IPS-20b (cell line): Measurements from ENCODE around the gene RXRA.

Experiments
- H3K27ac ChIP-seq: one replicate; pipeline ENCODE4 v1.5.1; 2013; ENCODE audit warnings: low read length
- H3K27me3 ChIP-seq: 2 replicates; pipeline ENCODE4 v1.6.1; 2013; ENCODE audit warnings: mild to moderate bottlenecking, low read length, inconsistent platforms; ENCODE audit not compliant: insufficient read depth
- H3K36me3 ChIP-seq: 2 replicates; pipeline ENCODE4 v1.6.1; 2013; ENCODE audit warnings: low read depth, mild to moderate bottlenecking, inconsistent platforms, low read length, moderate library complexity; ENCODE audit not compliant: insufficient read depth
- H3K4me1 ChIP-seq: 2 replicates; pipeline ENCODE4 v1.6.1; 2013; ENCODE audit warnings: mild to moderate bottlenecking, control low read depth, inconsistent platforms, low read length, moderate library complexity; ENCODE audit not compliant: insufficient read depth
- H3K4me3 ChIP-seq: 2 replicates; pipeline ENCODE4 v1.5.1; 2013; ENCODE audit warnings: mild to moderate bottlenecking, low read length, inconsistent platforms
- H3K9ac ChIP-seq: 2 replicates; pipeline ENCODE4 v1.6.1; 2013; ENCODE audit warnings: low read depth, mild to moderate bottlenecking, inconsistent platforms, low read length, moderate library complexity
- H3K9me3 ChIP-seq: 2 replicates; pipeline ENCODE4 v1.6.1; 2013; ENCODE audit warnings: mild to moderate bottlenecking, low read depth, low read length, inconsistent platforms; ENCODE audit not compliant: insufficient read depth

The RXRA gene

DNA sequence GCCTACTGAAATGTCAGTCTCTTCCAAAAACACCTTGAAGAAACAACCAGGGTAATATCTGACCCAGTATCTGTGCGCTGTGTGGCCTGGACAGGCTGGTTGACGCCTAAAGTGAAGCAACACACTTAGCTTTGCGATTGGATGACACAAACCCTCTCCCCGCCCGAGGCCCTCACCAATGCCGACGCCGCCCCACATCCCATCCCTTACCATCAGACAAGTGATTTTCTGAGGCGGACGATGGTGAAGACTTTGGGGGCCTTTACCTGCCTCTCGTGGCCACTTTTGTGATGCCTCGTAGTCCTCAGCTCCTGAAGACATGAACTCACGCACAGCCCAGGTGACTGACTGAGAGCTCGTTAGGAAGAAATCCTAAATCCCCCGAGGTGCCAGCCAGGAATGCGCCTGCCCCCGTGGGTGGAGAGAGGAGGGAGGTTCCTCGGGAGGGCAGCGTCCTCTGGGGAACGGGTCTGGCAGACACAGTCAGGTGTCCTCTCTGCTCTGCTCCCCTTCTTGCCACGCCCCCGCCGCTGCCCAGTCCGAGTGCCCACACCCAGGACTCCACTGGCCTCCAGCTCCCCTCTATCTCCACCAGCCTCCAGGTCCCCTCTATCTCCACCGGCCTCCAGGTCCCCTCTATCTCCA is 31.0 kb upstream of the RXRA start:
- no peaks in the 10 kb centered on the region; the same call in 1 of the 2 replicates for H3K4me1 ChIP-seq
- no peaks in the 10 kb centered on the region for H3K9me3 ChIP-seq
- H3K4me3 ChIP-seq: no peak overlapping the region
- no peak overlapping the region for H3K27ac ChIP-seq
- H3K9ac ChIP-seq: no peak overlapping the region
- no peaks in the 10 kb centered on the region for H3K27me3 ChIP-seq
- no peaks in the 10 kb centered on the region for H3K36me3 ChIP-seq

DNA sequence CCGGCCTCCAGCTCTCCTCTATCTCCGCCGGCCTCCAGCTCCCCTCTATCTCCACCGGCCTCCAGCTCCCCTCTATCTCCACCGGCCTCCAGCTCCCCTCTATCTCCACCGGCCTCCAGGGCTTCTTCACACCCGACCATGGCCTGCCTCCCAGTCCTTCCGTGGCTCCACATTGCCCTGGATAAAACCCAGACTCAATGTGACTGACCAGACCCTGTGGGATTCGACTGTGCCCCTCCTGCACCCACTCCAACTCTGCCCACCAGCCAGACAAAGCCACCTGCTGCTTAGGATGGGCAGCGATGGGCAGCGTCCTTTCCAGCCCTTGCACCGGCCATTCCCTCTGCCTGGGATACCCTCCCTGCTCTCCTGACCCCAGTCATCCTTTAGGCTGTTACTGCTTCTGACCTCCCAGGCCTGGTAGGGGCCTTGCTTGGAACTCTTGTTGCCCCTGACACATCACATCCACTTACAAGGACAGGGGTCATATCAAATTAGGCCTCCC is 30.5 kb upstream of the RXRA start:
- Histone ChIP-seq H3K4me1 (no peaks in the 10 kb centered on the region; the same call in 1 of the 2 replicates), H3K36me3 (no peaks in the 10 kb centered on the region), H3K27me3 (no peaks in the 10 kb centered on the region)

DNA sequence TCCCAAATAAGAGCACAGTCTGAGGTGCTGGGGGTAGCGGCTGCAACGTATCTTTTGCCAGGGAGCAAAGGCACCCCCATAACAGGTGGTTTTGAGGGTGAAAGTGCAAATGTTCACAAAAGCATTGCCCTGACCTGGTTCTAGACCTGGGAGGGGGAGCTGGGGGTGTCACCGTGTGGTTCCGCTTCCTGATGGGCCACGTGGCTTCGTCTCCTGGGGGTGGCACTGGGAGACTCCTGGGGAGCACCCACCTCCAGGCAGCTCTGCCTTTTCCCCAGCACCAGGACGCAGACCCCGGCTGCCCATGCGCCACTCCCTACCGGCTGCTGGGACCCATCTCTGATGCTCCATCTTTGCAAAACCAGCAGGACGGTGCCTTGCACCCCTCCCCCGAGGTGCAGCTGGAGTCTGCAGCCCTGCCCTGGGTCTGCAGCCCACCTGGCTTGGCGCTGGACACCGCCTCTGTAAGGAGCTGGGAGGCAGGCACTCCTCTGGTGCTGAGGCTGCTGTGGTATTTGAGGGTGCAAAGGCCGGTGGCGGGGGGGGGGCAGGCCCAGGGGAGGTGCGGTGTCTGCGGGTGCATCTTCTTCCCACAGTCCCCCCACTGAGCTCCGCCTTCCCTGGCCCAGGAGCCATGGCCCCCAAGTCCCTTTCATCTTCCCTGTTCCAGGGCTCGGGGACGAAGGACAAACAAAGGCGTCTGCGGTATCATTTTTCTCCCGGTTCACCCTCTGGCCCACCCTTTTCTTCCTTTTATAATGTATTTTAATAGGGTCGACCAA is 29.8 kb upstream of the RXRA start:
- H3K27ac ChIP-seq: no peak overlapping the region
- no peak overlapping the region for H3K9ac ChIP-seq
- no peaks in the 10 kb centered on the region; the same call in 1 of the 2 replicates for H3K4me1 ChIP-seq
- no peaks in the 10 kb centered on the region for H3K27me3 ChIP-seq
- no peaks in the 10 kb centered on the region for H3K36me3 ChIP-seq
- no peaks in the 10 kb centered on the region for H3K9me3 ChIP-seq
- H3K4me3 ChIP-seq: no peak overlapping the region

More for the DNA sequence above, 30.5 kb upstream of the RXRA start:
- no peak overlapping the region for H3K27ac ChIP-seq
- no peaks in the 10 kb centered on the region for H3K9me3 ChIP-seq
- H3K4me3 ChIP-seq: no peak overlapping the region
- H3K9ac ChIP-seq: no peak overlapping the region

DNA sequence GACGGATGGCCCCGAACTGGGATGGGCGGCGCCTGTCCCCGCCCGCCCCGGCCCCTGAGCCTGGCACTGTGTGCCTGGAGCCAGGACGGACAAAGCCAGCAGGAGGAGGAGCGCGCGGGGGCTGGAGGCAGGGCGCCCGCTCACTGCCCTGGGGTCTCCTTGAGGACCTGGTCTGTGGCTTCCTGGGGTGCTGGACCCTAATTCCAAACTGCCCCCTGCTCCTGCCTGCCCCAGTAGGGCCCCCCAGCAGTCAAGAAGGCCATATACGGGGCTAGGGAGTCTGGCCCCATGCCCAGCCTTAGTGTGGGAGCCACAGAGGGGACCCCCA is 29.2 kb upstream of the RXRA start:
- Histone ChIP-seq H3K9ac (no peak overlapping the region), H3K27me3 (no peaks in the 10 kb centered on the region), H3K9me3 (no peaks in the 10 kb centered on the region), H3K36me3 (no peaks in the 10 kb centered on the region), H3K4me3 (no peak overlapping the region), H3K4me1 (no peaks in the 10 kb centered on the region; the same call in 1 of the 2 replicates), H3K27ac (no peak overlapping the region)

DNA sequence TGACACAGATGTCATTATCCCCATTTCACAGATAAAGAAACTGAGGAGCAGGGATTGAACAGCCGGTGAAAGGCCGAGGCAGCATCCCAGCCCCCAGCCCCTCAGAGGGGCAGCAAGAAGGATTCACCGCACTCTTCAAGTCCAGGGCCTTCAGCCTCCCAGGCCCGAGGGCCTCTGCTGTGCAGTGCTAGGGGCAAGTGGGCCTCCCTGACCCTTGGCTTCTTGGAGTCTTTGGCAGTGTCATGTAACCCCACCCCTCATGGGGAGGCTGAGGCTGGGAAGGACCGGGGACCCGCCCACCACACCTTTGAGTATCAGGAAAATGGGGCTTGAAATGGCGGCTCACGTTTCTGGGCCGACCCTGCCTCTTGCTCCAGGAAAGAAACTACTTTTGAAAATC is 28.7 kb upstream of the RXRA start:
- Histone ChIP-seq H3K36me3 (no peaks in the 10 kb centered on the region), H3K9me3 (no peaks in the 10 kb centered on the region), H3K27me3 (no peaks in the 10 kb centered on the region), H3K27ac (no peak overlapping the region), H3K4me1 (no peaks in the 10 kb centered on the region; the same call in 1 of the 2 replicates), H3K4me3 (no peak overlapping the region), H3K9ac (no peak overlapping the region)

DNA sequence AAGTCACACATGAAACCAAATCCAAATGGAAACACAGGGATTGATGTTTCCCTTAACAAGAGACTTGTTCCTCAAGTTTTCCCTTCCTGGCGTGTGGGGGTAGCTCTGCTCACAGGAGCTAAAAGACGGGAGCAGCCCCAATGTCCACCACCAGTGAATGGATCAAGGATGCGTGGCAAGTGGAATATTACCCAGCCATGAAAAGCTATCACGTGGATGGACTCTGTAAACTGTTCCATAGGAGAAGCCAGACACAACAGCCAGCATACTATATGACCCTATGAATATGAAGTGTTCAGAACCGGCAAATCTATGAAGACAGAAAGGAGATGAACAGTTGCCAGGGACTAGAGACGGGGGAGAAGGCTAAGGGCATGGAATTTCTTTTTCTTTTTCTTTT is 28.3 kb upstream of the RXRA start:
- H3K4me1 ChIP-seq: no peaks in the 10 kb centered on the region; the same call in 1 of the 2 replicates
- no peaks in the 10 kb centered on the region for H3K27me3 ChIP-seq
- no peaks in the 10 kb centered on the region for H3K9me3 ChIP-seq
- no peak overlapping the region for H3K9ac ChIP-seq
- H3K4me3 ChIP-seq: no peak overlapping the region
- H3K27ac ChIP-seq: no peak overlapping the region
- H3K36me3 ChIP-seq: no peaks in the 10 kb centered on the region

DNA sequence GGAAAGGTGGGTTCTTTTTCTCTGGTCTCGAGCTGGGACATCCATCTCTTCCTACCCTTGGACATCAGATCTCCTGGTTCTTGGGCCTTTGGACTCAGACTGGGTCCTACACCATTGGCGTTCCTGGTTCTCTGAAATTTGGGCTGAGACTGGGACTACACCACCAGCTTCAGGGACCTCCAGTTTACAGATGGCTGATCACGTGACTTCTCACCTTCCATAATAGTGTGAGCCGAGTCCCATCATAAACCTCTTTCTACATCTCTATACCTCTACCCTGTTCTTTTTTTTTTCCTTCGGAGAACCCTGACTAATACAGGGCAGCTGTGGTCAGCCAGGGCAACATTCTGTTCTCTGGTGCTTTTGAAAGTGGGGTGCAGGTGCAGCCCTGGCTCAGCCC is 27.2 kb upstream of the RXRA start:
- H3K4me1 ChIP-seq: no peaks in the 10 kb centered on the region; the same call in 1 of the 2 replicates

DNA sequence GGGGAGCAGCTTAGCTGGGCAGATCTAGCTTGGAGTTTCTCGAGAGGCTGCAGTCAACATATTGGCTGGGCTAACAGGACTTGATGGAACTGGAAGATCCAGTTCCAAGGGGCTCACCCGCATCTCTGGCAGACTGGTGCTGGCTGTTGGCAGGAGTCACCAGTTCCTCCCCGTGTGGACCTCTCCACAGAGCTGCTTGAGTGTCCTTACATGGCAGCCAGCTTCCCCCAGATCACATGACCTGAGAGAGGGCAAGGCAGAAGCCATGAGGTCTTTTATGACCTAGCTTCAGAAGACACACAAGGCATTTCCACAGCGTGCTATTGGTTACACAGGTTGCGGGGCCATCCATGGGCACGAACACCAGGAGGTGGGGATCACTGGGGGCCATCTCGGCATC is 26.4 kb upstream of the RXRA start:
- Histone ChIP-seq H3K4me3 (no peak overlapping the region), H3K9me3 (no peaks in the 10 kb centered on the region), H3K27ac (no peak overlapping the region), H3K9ac (no peak overlapping the region), H3K27me3 (no peaks in the 10 kb centered on the region), H3K36me3 (no peaks in the 10 kb centered on the region), H3K4me1 (no peaks in the 10 kb centered on the region; the same call in 1 of the 2 replicates)

More for the DNA sequence above, 27.2 kb upstream of the RXRA start:
- Histone ChIP-seq H3K27me3 (no peaks in the 10 kb centered on the region), H3K4me3 (no peak overlapping the region), H3K9ac (no peak overlapping the region), H3K27ac (no peak overlapping the region), H3K9me3 (no peaks in the 10 kb centered on the region), H3K36me3 (no peaks in the 10 kb centered on the region)

DNA sequence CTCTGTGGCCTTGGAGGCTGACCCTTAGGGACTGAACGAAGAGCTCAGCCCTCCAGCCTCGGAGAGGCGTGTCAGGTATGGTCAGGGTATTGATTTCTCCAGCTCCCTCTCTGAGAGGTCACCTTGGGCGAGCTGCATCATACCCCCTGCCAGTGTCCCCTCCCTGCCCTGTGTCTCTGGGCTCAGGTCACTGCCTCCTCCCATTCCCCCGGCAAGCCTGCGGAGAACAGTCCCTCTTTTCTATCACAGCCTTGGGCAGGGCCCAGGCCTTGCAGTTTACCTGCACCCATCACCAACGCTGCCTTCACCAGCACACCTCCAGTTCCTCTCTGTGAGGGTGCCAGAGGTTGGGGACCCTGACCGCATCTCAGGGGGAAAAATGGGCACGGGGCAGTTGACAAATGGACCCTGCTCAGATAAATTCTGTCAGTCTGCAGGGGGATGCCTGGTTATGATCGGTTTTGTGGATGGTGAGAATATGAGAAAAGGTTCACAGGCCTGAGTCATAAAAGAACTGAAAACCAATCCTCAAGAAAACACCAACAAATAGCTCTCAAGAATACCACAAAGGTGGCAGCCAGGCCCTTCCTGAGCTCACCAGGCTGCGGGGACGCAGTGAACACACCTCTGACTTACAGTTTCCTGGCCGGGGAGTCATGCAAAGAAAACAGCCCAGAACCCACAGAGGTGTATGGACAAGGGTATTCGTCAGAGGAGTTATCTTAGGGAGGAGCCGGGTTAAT is 24.7 kb upstream of the RXRA start:
- no peaks in the 10 kb centered on the region for H3K9me3 ChIP-seq
- H3K9ac ChIP-seq: no peak overlapping the region
- no peaks in the 10 kb centered on the region for H3K36me3 ChIP-seq
- no peak overlapping the region for H3K27ac ChIP-seq
- H3K4me1 ChIP-seq: no peaks in the 10 kb centered on the region
- no peaks in the 10 kb centered on the region for H3K27me3 ChIP-seq
- no peak overlapping the region for H3K4me3 ChIP-seq

DNA sequence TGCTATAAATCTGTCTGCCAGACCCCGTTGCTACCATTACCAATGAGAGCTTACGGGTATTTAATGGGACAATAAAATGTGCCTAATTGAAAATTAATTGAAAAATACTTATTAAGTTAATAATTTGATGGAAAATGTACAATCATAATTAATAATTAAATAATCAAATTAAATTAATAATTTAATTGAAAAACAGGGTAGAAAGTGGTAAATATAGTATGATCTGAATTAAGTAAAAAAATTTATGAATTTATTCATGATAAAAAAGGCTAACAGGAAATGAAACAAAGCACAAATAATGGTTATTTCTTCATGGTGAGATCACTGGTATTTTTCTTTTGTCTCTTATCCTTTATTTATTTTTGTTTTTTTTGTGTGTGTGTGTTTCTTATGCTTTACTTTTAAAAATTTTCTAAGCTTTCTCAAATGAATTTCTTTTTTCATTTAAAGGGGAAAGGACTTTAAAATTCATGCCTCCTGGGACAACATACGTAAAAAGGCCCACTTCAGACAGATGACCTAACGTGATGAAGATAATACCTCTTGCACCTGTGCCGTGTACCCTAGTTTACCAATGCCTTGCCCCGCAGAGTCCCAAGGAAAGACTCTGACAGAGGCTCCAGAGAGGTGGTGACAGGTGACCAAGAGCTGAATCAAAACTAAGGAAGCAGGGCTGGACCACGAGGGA is 24.0 kb upstream of the RXRA start:
- no peaks in the 10 kb centered on the region for H3K27me3 ChIP-seq

DNA sequence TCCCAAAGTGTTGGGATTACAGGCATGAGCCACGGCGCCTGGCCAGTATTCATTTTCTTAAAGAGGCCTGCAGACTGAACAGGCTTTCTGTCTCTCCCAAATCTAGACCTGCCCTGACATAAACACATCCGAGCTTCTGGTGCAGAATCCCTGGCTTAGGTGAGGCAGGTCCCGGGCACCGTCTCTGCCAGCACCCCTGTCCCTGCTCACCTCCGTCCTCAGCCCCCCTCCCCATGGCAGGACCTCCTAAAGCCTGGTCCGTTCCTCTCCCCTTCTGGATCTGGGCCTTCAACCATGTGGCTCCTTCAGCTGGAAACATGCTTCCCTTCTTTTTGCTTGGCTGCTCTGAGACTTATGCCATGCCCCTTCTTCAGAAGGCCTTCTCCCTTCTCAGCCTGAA is 22.7 kb upstream of the RXRA start:
- no peaks in the 10 kb centered on the region for H3K27me3 ChIP-seq
- no peak overlapping the region for H3K27ac ChIP-seq
- no peak overlapping the region for H3K9ac ChIP-seq
- no peaks in the 10 kb centered on the region for H3K4me1 ChIP-seq
- no peak overlapping the region for H3K4me3 ChIP-seq
- H3K9me3 ChIP-seq: no peaks in the 10 kb centered on the region
- H3K36me3 ChIP-seq: no peaks in the 10 kb centered on the region

More for the DNA sequence above, 24.0 kb upstream of the RXRA start:
- Histone ChIP-seq H3K4me3 (no peak overlapping the region), H3K9ac (no peak overlapping the region), H3K36me3 (no peaks in the 10 kb centered on the region), H3K27ac (no peak overlapping the region), H3K9me3 (no peaks in the 10 kb centered on the region), H3K4me1 (no peaks in the 10 kb centered on the region)
